Umbilical cord (tissue), 2 donors: ENCODE measurements around the gene KMT2C. TPM values are rescaled to one million over a fixed set of nuclear protein-coding genes. Genes with fewer than 3 reads are reported as not detected.
"Not testable (repeated sequence)": the region's sequence is repeated elsewhere in the genome, so short reads cannot be mapped to it uniquely, and the experiment has no call there.

Experiments
- DNase-seq: peaks from one replicate; pipeline ENCODE4 v3.0.0-alpha.2; 2015; ENCODE audit warnings: low spot score
- total RNA-seq: library from RNA; depleted of rRNA; stranded (reverse); fragments of >200 nt; gene quantifications from one replicate; pipeline ENCODE4 v1.2.3, GENCODE V29; 2014; ENCODE audit warnings: low replicate concordance; ENCODE audit not compliant: insufficient read depth

Gene KMT2C
- total RNA-seq, 1 donor from 2014 or later: 66.7 TPM

- not testable (repeated sequence) for DNase-seq
These were observed 6.0 kb upstream of the KMT2C start for GRCh38 chr7:152441810-152442209.

GRCh38 chr7:152441168-152441567 lies 5.4 kb upstream of the KMT2C start:
- DNase-seq: not testable (repeated sequence)

GRCh38 chr7:152438017-152438416 lies 2.2 kb upstream of the KMT2C start:
- DNase-seq: not testable (repeated sequence)

- DNase-seq: peak; percentile 44
These were observed 1.2 kb upstream of the KMT2C start for GRCh38 chr7:152436931-152437575.

- peak; percentile 95 for DNase-seq
These were observed 518 bp upstream of the KMT2C start for GRCh38 chr7:152436111-152436930.

- DNase-seq: peak; percentile 60
These were observed 1.1 kb downstream of the KMT2C start for GRCh38 chr7:152434511-152435383.

GRCh38 chr7:152433721-152434490 lies 1.9 kb downstream of the KMT2C start:
- peak; percentile 46 for DNase-seq

GRCh38 chr7:152432735-152433134 lies 3.1 kb downstream of the KMT2C start:
- not testable (repeated sequence) for DNase-seq

- no peak for DNase-seq
These were observed 4.9 kb downstream of the KMT2C start for GRCh38 chr7:152430854-152431253.

- DNase-seq: not testable (repeated sequence)
These were observed 5.7 kb downstream of the KMT2C start for GRCh38 chr7:152430118-152430517.

- no peak for DNase-seq
These were observed 11.3 kb downstream of the KMT2C start for GRCh38 chr7:152424348-152425108.

GRCh38 chr7:152423991-152424347 lies 11.8 kb downstream of the KMT2C start:
- no peak for DNase-seq

GRCh38 chr7:152423171-152423570 lies 12.6 kb downstream of the KMT2C start:
- DNase-seq: not testable (repeated sequence)

- not testable (repeated sequence) for DNase-seq
These were observed 14.9 kb downstream of the KMT2C start for GRCh38 chr7:152420950-152421349.

- DNase-seq: no peak
These were observed 16.1 kb downstream of the KMT2C start for GRCh38 chr7:152419473-152420429.

- no peak for DNase-seq
These were observed 21.0 kb downstream of the KMT2C start for GRCh38 chr7:152414779-152415178.

GRCh38 chr7:152411389-152411788 lies 24.4 kb downstream of the KMT2C start:
- DNase-seq: peak; percentile 51

GRCh38 chr7:152406491-152406890 lies 29.3 kb downstream of the KMT2C start:
- no peak for DNase-seq

- not testable (repeated sequence) for DNase-seq
These were observed 29.8 kb downstream of the KMT2C start for GRCh38 chr7:152406030-152406429.
